ENCODE results near the gene IBA57. TPM values are rescaled to one million over a fixed set of nuclear protein-coding genes. Genes with fewer than 3 reads are reported as not detected.

The IBA57 gene
- total and polyA plus RNA-seq, 4 donors = 2.8 to 21.4 (median 6.9) TPM

DNA sequence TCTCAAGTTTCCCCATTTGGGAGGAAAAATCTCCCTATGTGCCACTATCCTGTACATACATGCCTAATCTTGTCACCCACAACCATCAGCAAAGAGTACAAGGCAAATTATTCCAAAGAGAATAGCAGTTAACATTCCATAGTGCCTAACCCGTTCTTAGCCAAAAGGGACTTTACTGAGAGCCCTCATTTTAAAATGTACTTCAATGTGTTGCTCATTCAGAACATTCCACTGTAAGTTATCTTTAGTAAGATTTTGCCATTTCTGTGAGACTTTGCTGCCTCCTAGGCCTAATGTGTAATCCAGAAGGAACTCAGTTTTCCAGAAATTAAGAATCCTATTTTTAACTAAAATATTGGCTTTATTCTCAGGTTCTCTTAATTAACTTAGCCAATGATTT, 45.3 kb upstream of the IBA57 start:
- DNase-seq = no peak
- no peak overlapping the region for H3K9ac ChIP-seq (ENCODE audit: insufficient read depth in 1 of 2, low read length in 2 of 2)
- 53 to 89% methylated on average over 1 of the region's 1 CpG for WGBS, 2 donors
- no peak for ATAC-seq (ENCODE audit: insufficient read depth, low FRiP score)
- H3K27ac ChIP-seq (ENCODE audit: low read depth in 1 of 2, low read length in 1 of 2) = no peak overlapping the region
- H3K4me1 ChIP-seq (ENCODE audit: control insufficient read depth in 5 of 5, insufficient read depth in 5 of 5, low read length in 5 of 5) = no peaks in the 10 kb centered on the region
- TF ChIP-seq, protein P1, sequence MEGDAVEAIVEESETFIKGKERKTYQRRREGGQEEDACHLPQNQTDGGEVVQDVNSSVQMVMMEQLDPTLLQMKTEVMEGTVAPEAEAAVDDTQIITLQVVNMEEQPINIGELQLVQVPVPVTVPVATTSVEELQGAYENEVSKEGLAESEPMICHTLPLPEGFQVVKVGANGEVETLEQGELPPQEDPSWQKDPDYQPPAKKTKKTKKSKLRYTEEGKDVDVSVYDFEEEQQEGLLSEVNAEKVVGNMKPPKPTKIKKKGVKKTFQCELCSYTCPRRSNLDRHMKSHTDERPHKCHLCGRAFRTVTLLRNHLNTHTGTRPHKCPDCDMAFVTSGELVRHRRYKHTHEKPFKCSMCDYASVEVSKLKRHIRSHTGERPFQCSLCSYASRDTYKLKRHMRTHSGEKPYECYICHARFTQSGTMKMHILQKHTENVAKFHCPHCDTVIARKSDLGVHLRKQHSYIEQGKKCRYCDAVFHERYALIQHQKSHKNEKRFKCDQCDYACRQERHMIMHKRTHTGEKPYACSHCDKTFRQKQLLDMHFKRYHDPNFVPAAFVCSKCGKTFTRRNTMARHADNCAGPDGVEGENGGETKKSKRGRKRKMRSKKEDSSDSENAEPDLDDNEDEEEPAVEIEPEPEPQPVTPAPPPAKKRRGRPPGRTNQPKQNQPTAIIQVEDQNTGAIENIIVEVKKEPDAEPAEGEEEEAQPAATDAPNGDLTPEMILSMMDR (IDR thresholded peaks at IDR 0.05; ENCODE audit: control extremely low read depth, extremely low read depth) = no peak
- H3K36me3 ChIP-seq (ENCODE audit: control insufficient read depth in 4 of 4, insufficient read depth in 4 of 4, low read length in 4 of 4) = no peaks in the 10 kb centered on the region
- no peaks in the 10 kb centered on the region for H3K9me3 ChIP-seq (ENCODE audit: control insufficient read depth in 4 of 4, insufficient read depth in 3 of 4, low read length in 3 of 4)
- no peak overlapping the region for H3K4me3 ChIP-seq
- no peaks in the 10 kb centered on the region for H3K27me3 ChIP-seq (ENCODE audit: control insufficient read depth in 3 of 3, insufficient read depth in 3 of 3, low read length in 2 of 3)

GRCh38 chr1:228120857-228121489, 44.6 kb upstream of the IBA57 start:
- ATAC-seq (ENCODE audit: insufficient read depth, low FRiP score) = no peak
- DNase-seq = no peak
- TF ChIP-seq, protein P1 (IDR thresholded peaks at IDR 0.05; ENCODE audit: control extremely low read depth, extremely low read depth) = no peak
- Histone ChIP-seq H3K4me3 (no peak overlapping the region), H3K36me3 (ENCODE audit: control insufficient read depth in 4 of 4, insufficient read depth in 4 of 4, low read length in 4 of 4) (no peaks in the 10 kb centered on the region), H3K9ac (ENCODE audit: insufficient read depth in 1 of 2, low read length in 2 of 2) (no peak overlapping the region), H3K27me3 (ENCODE audit: control insufficient read depth in 3 of 3, insufficient read depth in 3 of 3, low read length in 2 of 3) (no peaks in the 10 kb centered on the region), H3K4me1 (ENCODE audit: control insufficient read depth in 5 of 5, insufficient read depth in 5 of 5, low read length in 5 of 5) (no peaks in the 10 kb centered on the region), H3K27ac (ENCODE audit: low read depth in 1 of 2, low read length in 1 of 2) (no peak overlapping the region), H3K9me3 (ENCODE audit: control insufficient read depth in 4 of 4, insufficient read depth in 3 of 4, low read length in 3 of 4) (no peaks in the 10 kb centered on the region)
- 51 to 60% methylated on average over 5 of the region's 5 CpGs for WGBS, 2 donors

DNA sequence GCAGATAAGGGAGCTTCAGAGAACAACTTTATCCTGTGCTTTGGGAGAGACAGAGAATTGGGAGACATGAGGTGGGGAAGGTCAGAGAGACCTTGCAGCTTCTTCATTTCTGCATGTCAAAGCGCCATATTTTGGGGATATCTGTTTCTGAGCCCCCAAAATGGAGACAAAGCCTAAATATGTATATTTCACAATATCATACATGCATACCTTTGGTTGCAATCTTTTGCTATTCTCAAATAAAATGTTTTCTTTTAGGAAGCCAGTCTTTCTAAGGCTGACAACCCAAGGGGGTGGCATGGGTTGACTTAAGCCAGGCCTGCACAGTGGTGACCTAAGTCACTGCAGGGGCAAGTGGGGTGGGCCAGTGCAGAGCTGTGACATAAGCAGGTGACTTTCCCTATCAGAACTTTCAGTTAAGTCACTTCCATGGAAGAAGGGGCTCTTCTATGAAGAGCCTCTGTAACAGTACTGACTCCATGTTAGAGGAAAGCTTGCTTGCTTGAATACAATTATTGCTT, 42.6 kb upstream of the IBA57 start:
- H3K36me3 ChIP-seq (ENCODE audit: control insufficient read depth in 4 of 4, insufficient read depth in 4 of 4, low read length in 4 of 4) = no peaks in the 10 kb centered on the region
- DNase-seq (no peak), ATAC-seq (ENCODE audit: insufficient read depth, low FRiP score) (no peak)
- WGBS, 2 donors = 78 to 83% methylated on average over 1 of the region's 1 CpG
- TF ChIP-seq, protein P1 (IDR thresholded peaks at IDR 0.05; ENCODE audit: control extremely low read depth, extremely low read depth) = no peak
- H3K27ac ChIP-seq (ENCODE audit: low read depth in 1 of 2, low read length in 1 of 2) = no peak overlapping the region
- no peaks in the 10 kb centered on the region for H3K9me3 ChIP-seq (ENCODE audit: control insufficient read depth in 4 of 4, insufficient read depth in 3 of 4, low read length in 3 of 4)
- H3K4me3 ChIP-seq = no peak overlapping the region
- H3K27me3 ChIP-seq (ENCODE audit: control insufficient read depth in 3 of 3, insufficient read depth in 3 of 3, low read length in 2 of 3) = no peaks in the 10 kb centered on the region
- no peak overlapping the region for H3K9ac ChIP-seq (ENCODE audit: insufficient read depth in 1 of 2, low read length in 2 of 2)
- H3K4me1 ChIP-seq (ENCODE audit: control insufficient read depth in 5 of 5, insufficient read depth in 5 of 5, low read length in 5 of 5) = no peaks in the 10 kb centered on the region

GRCh38 chr1:228123505-228123904, 42.1 kb upstream of the IBA57 start:
- Histone ChIP-seq H3K9ac (ENCODE audit: insufficient read depth in 1 of 2, low read length in 2 of 2) (no peak overlapping the region), H3K4me3 (no peak overlapping the region), H3K36me3 (ENCODE audit: control insufficient read depth in 4 of 4, insufficient read depth in 4 of 4, low read length in 4 of 4) (no peaks in the 10 kb centered on the region), H3K27me3 (ENCODE audit: control insufficient read depth in 3 of 3, insufficient read depth in 3 of 3, low read length in 2 of 3) (no peaks in the 10 kb centered on the region), H3K27ac (ENCODE audit: low read depth in 1 of 2, low read length in 1 of 2) (no peak overlapping the region), H3K9me3 (ENCODE audit: control insufficient read depth in 4 of 4, insufficient read depth in 3 of 4, low read length in 3 of 4) (no peaks in the 10 kb centered on the region), H3K4me1 (ENCODE audit: control insufficient read depth in 5 of 5, insufficient read depth in 5 of 5, low read length in 5 of 5) (no peaks in the 10 kb centered on the region)
- ATAC-seq (ENCODE audit: insufficient read depth, low FRiP score) (no peak), DNase-seq (no peak)
- 78 to 80% methylated on average over 2 of the region's 2 CpGs for WGBS, 2 donors
- TF ChIP-seq, protein P1 (IDR thresholded peaks at IDR 0.05; ENCODE audit: control extremely low read depth, extremely low read depth) = no peak

Measured in lung (tissue), 12 donors.